Lung (tissue), 12 donors: Measurements from ENCODE around the gene TRAPPC3L. TPM values are rescaled to one million over a fixed set of nuclear protein-coding genes. Genes with fewer than 3 reads are reported as not detected.

Experiments used
- ATAC-seq: fragments of 200-7000 bp; cut with Tn5 transposase; one replicate; pipeline ENCODE4 v1.9.1; 2020; ENCODE audit warnings: moderate number of reproducible peaks; ENCODE audit not compliant: insufficient read depth, low FRiP score
- DNase-seq, 3 donors: peaks; one replicate each; pipeline ENCODE4 v3.0.0-alpha.2; 2013 to 2017
- H3K27ac ChIP-seq, 2 donors: one replicate each; pipeline ENCODE4 v1.5.1; 2013; ENCODE audit warnings: mild to moderate bottlenecking in 2 of 2, moderate library complexity in 2 of 2, control low read depth in 1 of 2, inconsistent platforms in 1 of 2, low read depth in 1 of 2, low read length in 1 of 2
- H3K27me3 ChIP-seq, 3 donors: one replicate each; pipeline ENCODE4 v1.5.1; 2013; ENCODE audit warnings: low read length in 2 of 3; ENCODE audit not compliant: control insufficient read depth in 3 of 3, insufficient read depth in 3 of 3
- H3K36me3 ChIP-seq, 4 donors: one replicate each; pipeline ENCODE4 v1.5.1; 2013; ENCODE audit warnings: low read length in 4 of 4, mild to moderate bottlenecking in 1 of 4, moderate library complexity in 1 of 4; ENCODE audit not compliant: control insufficient read depth in 4 of 4, insufficient read depth in 4 of 4
- H3K4me1 ChIP-seq, 5 donors: one replicate each; pipeline ENCODE4 v1.5.1; 2013; ENCODE audit warnings: low read length in 5 of 5, mild to moderate bottlenecking in 2 of 5, moderate library complexity in 1 of 5; ENCODE audit not compliant: control insufficient read depth in 5 of 5, insufficient read depth in 5 of 5
- H3K4me3 ChIP-seq: one replicate; pipeline ENCODE4 v1.5.1; 2013; ENCODE audit warnings: mild to moderate bottlenecking, control low read depth, moderate library complexity
- H3K9ac ChIP-seq, 2 donors: one replicate each; pipeline ENCODE4 v1.5.1; 2013; ENCODE audit warnings: low read length in 2 of 2, control low read depth in 1 of 2; ENCODE audit not compliant: insufficient read depth in 1 of 2
- H3K9me3 ChIP-seq, 4 donors: one replicate each; pipeline ENCODE4 v1.5.1; 2013; ENCODE audit warnings: low read length in 3 of 4, mild to moderate bottlenecking in 1 of 4, moderate library complexity in 1 of 4; ENCODE audit not compliant: control insufficient read depth in 4 of 4, insufficient read depth in 3 of 4
- CTCF ChIP-seq: IDR thresholded peaks from 2 replicates; pipeline ENCODE4 v1.5.1; 2012; ENCODE audit warnings: mild to moderate bottlenecking; ENCODE audit errors: control extremely low read depth, extremely low read depth
- WGBS, 2 donors: extraction: QIAGEN DNeasy Blood & Tissue Kit; methylation state at CpG; one replicate each; pipeline ENCODE4 v1.1.7; 2013; 5-methylcytosine and 5-hydroxymethylcytosine counted together
- polyA plus RNA-seq, 2 donors: library from polyadenylated mRNA; stranded (reverse); fragments of 200-250 nt; gene quantifications; one replicate each; pipeline ENCODE4 v1.2.1, GENCODE V29; 2013
- total RNA-seq, 2 donors: library from RNA; depleted of rRNA in 1 of 2; stranded (reverse); fragments of >200 nt in 1 of 2; gene quantifications; one replicate each; pipeline ENCODE4 v1.2.1, GENCODE V29; 2014 to 2021
- donor health status: control.
- donor health status: control.
- donor health status: Bipolar disorder and iron deficiency.
- donor health status: healthy.
- donor health status: DM: yes; HTN: yes; CAD: no.

TRAPPC3L gene
- total and polyA plus RNA-seq, 4 donors, result 0.07 to 0.28 (median 0.25) TPM; not detected in 1

- H3K9ac ChIP-seq, result peak overlapping the region in 1 of 2 donors; percentile 11
- TF ChIP-seq CTCF, result no peak
- no peaks in the 10 kb centered on the region for H3K27me3 ChIP-seq
- peaks cover 0 to 45% (median 2%) of the 10 kb centered on the region in 5 donors for H3K4me1 ChIP-seq
- H3K4me3 ChIP-seq, result no peak overlapping the region
- H3K36me3 ChIP-seq, result no peaks in the 10 kb centered on the region
- no peak overlapping the region for H3K27ac ChIP-seq
- 62 to 64% methylated on average over 42 of the region's 42 CpGs for WGBS, 2 donors
- DNase-seq (peak; percentile 27 to 38 (median 34)), ATAC-seq (peak; percentile 28)
- no peaks in the 10 kb centered on the region for H3K9me3 ChIP-seq
These were observed 19.7 kb upstream of the TRAPPC3L start for GRCh38 chr6:116564921-116565872.

- no peak for TF ChIP-seq CTCF
- ATAC-seq (no peak), DNase-seq (no peak)
- H3K27ac ChIP-seq, result no peak overlapping the region
- H3K36me3 ChIP-seq, result no peaks in the 10 kb centered on the region
- H3K4me3 ChIP-seq, result no peak overlapping the region
- H3K9ac ChIP-seq, result no peak overlapping the region
- 86 to 92% methylated on average over 7 of the region's 7 CpGs for WGBS, 2 donors
- H3K9me3 ChIP-seq, result no peaks in the 10 kb centered on the region
- H3K27me3 ChIP-seq, result no peaks in the 10 kb centered on the region
- peaks cover 0 to 41% (median 2%) of the 10 kb centered on the region in 5 donors for H3K4me1 ChIP-seq
These were observed 18.8 kb upstream of the TRAPPC3L start for GRCh38 chr6:116564311-116564710.

GRCh38 chr6:116563830-116564229 lies 18.3 kb upstream of the TRAPPC3L start:
- Histone ChIP-seq H3K4me1 (peaks cover 0 to 41% (median 2%) of the 10 kb centered on the region in 5 donors), H3K9me3 (no peaks in the 10 kb centered on the region), H3K36me3 (no peaks in the 10 kb centered on the region), H3K9ac (no peak overlapping the region), H3K27me3 (no peaks in the 10 kb centered on the region), H3K27ac (no peak overlapping the region), H3K4me3 (no peak overlapping the region)
- ATAC-seq, result no peak
- no peak for TF ChIP-seq CTCF
- 93 to 95% methylated on average over 9 of the region's 9 CpGs for WGBS, 2 donors
- no peak for DNase-seq
